ENCODE data around the gene KRCC1.
"Not testable (repeated sequence)": the region's sequence is repeated elsewhere in the genome, so short reads cannot be mapped to it uniquely, and the experiment has no call there.

The KRCC1 gene

DNA sequence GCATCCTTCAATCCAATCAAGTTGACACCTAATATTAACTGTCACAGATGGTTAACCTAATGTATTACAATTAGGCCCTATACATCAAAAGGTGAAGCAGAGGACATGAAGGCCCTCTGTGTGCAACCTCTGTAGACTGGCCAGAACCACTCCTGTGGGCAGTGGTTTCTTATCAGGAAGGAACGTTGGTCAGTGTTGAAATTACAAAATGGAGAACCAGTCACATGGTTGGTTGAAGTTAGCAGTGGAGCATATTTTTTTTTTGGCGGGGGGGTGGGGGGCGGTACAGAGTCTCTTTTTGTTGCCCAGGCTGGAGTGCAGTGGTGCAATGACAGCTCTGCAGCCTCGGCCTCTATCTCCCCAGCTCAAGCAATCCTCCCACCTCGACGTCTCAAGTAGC, 59.0 kb downstream of the KRCC1 start:
- DNase-seq = no peak

DNA sequence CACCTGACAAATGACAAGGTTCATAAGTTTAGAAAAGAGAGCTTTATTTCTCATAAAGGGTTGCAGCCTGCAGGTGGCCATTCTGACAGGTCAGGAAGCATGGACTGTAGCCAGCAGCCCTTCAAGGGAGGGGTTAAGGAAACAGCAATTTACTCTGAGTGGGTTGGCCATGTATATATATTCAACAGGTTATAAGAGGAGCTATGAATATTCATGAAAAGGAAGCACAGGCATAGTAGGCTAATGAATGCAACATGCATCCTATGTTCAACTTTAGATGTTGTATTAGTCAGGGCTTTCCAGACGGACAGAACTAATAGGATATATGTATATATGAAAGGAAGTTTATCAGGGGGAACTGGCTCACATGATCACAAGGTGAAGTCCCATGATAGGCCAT, 59.8 kb downstream of the KRCC1 start:
- no peak for DNase-seq

DNA sequence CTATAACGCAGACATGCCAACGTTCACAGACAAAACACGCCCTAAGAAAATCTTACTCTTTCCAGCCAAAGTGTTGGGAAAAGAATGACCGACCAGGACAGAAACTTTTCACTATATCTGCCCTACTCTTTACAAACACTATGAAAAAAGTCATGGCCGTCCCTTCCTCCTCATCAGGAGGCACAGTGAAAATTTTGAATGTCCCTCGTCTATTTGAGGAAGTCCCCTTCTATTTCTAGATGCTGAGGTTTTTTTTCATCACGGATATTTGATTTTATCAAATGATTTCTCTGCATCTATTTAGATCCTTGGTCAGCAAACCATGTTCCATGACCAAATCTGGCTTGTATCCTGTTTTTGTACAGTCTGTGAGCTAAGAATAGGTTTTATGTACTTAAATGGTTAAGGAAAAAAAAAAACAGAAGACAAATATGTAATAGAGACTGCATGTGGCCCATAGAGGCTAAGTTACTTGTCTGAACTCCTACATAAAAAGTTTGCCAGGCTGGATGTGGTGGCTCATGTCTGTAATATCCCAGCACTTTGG, 61.2 kb downstream of the KRCC1 start:
- DNase-seq = not testable (repeated sequence)

DNA sequence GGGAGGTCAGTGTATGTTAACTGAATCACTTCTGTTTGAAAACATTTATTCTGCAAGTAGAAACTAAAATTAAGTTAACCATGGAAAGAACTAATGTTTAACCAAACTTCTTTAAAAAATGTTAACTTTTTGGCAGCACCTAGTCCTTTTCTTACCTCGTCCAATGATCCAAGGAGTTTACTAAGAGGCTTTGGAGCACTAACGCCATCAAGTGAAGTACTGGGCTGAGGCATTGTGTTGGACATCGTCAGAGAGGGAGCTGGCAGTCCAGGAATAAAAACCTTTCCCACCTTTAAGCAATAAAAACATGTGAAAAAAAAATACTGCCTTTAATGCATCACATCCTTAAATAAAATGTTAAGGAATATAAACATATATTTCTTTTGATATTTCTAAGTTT, 63.0 kb downstream of the KRCC1 start:
- DNase-seq = not testable (repeated sequence)

DNA sequence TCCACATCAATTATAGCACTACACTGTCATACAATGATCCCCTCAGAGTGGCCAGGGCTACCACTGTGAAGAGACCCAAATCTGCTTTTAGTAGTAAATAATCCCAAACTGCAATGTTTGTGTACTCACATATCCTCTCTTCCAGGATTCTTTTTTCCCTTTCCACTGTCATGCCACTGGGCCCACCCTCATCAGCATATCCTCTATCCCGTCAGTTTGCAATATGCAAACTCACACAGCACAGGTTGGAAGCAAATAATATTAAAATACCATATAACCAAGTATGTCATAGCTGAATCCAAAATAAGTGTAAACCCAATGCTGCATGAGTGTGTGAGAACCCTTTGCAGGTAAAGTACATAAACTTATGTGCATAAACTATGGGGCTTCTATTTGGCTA, 68.1 kb downstream of the KRCC1 start:
- not testable (repeated sequence) for DNase-seq

DNA sequence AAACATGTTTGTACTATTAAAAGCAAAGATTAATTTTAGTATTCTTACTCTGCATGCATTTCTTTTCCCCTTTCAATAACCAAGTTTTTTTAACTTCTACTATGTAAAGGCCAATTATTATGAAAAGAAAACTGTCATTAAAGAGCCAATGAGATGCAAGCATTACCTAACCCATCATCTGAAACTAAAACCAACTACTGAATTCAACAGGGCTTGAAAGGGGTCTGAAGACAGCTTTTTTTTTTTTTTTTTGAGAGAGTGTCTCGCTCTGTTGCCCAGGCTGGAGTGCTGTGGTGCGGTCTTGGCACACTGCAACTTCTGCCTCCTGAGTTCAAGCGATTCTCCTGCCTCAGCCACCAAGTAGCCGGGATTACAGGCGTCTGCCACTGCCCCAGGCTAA, 69.7 kb downstream of the KRCC1 start:
- DNase-seq = not testable (repeated sequence)

- not testable (repeated sequence) for DNase-seq
Measured at GRCh38 chr2:87981182-87981581, 74.4 kb downstream of the KRCC1 start.
